HL-60 (cell line): Measurements from ENCODE around the gene MSX2. TPM values are rescaled to one million over a fixed set of nuclear protein-coding genes. Genes with fewer than 3 reads are reported as not detected.

Source experiments
- microRNA-seq: library from miRNA; unstranded; fragments of <30 nt; microRNA quantifications from one replicate; pipeline ENCODE4, GENCODE V29; 2018

The MSX2 gene

Small RNAs within 50 kb of the gene (microRNA-seq; reads per million reads assigned to microRNA genes)
- not detected for gene MIR4634
